Measurements from ENCODE around the gene GLP2R. TPM values are rescaled to one million over a fixed set of nuclear protein-coding genes. Genes with fewer than 3 reads are reported as not detected.

Gene GLP2R
- polyA plus RNA-seq, 4 donors: 0.67 to 3.5 (median 3.2) TPM

- H3K4me1 ChIP-seq (ENCODE audit: control insufficient read depth in 3 of 3, insufficient read depth in 2 of 3, low read depth in 1 of 3, low read length in 2 of 3): no peaks in the 10 kb centered on the region
- DNase-seq (no peak), FAIRE-seq (no peak)
- no peak overlapping the region for H3K4me3 ChIP-seq (ENCODE audit: low read depth in 1 of 3, low read length in 3 of 3)
- H3K9me3 ChIP-seq (ENCODE audit: control insufficient read depth in 2 of 2, insufficient read depth in 1 of 2, low read depth in 1 of 2, low read length in 1 of 2): no peaks in the 10 kb centered on the region
- no peak overlapping the region for H3K27ac ChIP-seq (ENCODE audit: low read depth in 1 of 3, low read length in 2 of 3)
- H3K27me3 ChIP-seq (ENCODE audit: control insufficient read depth in 3 of 3, insufficient read depth in 3 of 3, low read length in 3 of 3): no peaks in the 10 kb centered on the region
- 48 to 74% (median 53%) methylated on average over 5 of the region's 5 CpGs for WGBS, 3 donors
- no peaks in the 10 kb centered on the region for H3K36me3 ChIP-seq (ENCODE audit: control insufficient read depth in 3 of 3, insufficient read depth in 2 of 3, low read depth in 1 of 3, low read length in 3 of 3)
These were observed 24.4 kb downstream of the GLP2R start for GRCh38 chr17:9850151-9850550.

- DNase-seq (no peak), FAIRE-seq (no peak)
- no peak overlapping the region for H3K27ac ChIP-seq (ENCODE audit: low read depth in 1 of 3, low read length in 2 of 3)
- H3K36me3 ChIP-seq (ENCODE audit: control insufficient read depth in 3 of 3, insufficient read depth in 2 of 3, low read depth in 1 of 3, low read length in 3 of 3): no peaks in the 10 kb centered on the region
- peaks cover 0 to 4% (median 0%) of the 10 kb centered on the region in 3 donors for H3K27me3 ChIP-seq (ENCODE audit: control insufficient read depth in 3 of 3, insufficient read depth in 3 of 3, low read length in 3 of 3)
- no peak overlapping the region for H3K4me3 ChIP-seq (ENCODE audit: low read depth in 1 of 3, low read length in 3 of 3)
- no peaks in the 10 kb centered on the region for H3K9me3 ChIP-seq (ENCODE audit: control insufficient read depth in 2 of 2, insufficient read depth in 1 of 2, low read depth in 1 of 2, low read length in 1 of 2)
- H3K4me1 ChIP-seq (ENCODE audit: control insufficient read depth in 3 of 3, insufficient read depth in 2 of 3, low read depth in 1 of 3, low read length in 2 of 3): no peaks in the 10 kb centered on the region
- WGBS, 3 donors: 65 to 80% (median 66%) methylated on average over 5 of the region's 5 CpGs
These were observed 28.5 kb downstream of the GLP2R start for GRCh38 chr17:9854255-9854654.

- FAIRE-seq: no peak
- Histone ChIP-seq H3K4me1 (ENCODE audit: control insufficient read depth in 3 of 3, insufficient read depth in 2 of 3, low read depth in 1 of 3, low read length in 2 of 3) (no peaks in the 10 kb centered on the region), H3K4me3 (ENCODE audit: low read depth in 1 of 3, low read length in 3 of 3) (no peak overlapping the region), H3K27ac (ENCODE audit: low read depth in 1 of 3, low read length in 2 of 3) (no peak overlapping the region), H3K9me3 (ENCODE audit: control insufficient read depth in 2 of 2, insufficient read depth in 1 of 2, low read depth in 1 of 2, low read length in 1 of 2) (peaks cover 0 to 4% of the 10 kb centered on the region in 2 donors), H3K36me3 (ENCODE audit: control insufficient read depth in 3 of 3, insufficient read depth in 2 of 3, low read depth in 1 of 3, low read length in 3 of 3) (no peaks in the 10 kb centered on the region), H3K27me3 (ENCODE audit: control insufficient read depth in 3 of 3, insufficient read depth in 3 of 3, low read length in 3 of 3) (peaks cover 0 to 4% (median 0%) of the 10 kb centered on the region in 3 donors)
- 76 to 87% (median 85%) methylated on average over 4 of the region's 4 CpGs for WGBS, 3 donors
- DNase-seq: no peak
These were observed 29.3 kb downstream of the GLP2R start for GRCh38 chr17:9855036-9855435.

GRCh38 chr17:9859781-9860180 is 34.1 kb downstream of the GLP2R start:
- peaks cover 0 to 5% of the 10 kb centered on the region in 2 donors for H3K9me3 ChIP-seq (ENCODE audit: control insufficient read depth in 2 of 2, insufficient read depth in 1 of 2, low read depth in 1 of 2, low read length in 1 of 2)
- H3K27ac ChIP-seq (ENCODE audit: low read depth in 1 of 3, low read length in 2 of 3): no peak overlapping the region
- 85 to 91% (median 88%) methylated on average over 5 of the region's 5 CpGs for WGBS, 3 donors
- FAIRE-seq (no peak), DNase-seq (no peak)
- H3K36me3 ChIP-seq (ENCODE audit: control insufficient read depth in 3 of 3, insufficient read depth in 2 of 3, low read depth in 1 of 3, low read length in 3 of 3): no peaks in the 10 kb centered on the region
- H3K4me3 ChIP-seq (ENCODE audit: low read depth in 1 of 3, low read length in 3 of 3): no peak overlapping the region
- no peaks in the 10 kb centered on the region for H3K4me1 ChIP-seq (ENCODE audit: control insufficient read depth in 3 of 3, insufficient read depth in 2 of 3, low read depth in 1 of 3, low read length in 2 of 3)
- H3K27me3 ChIP-seq (ENCODE audit: control insufficient read depth in 3 of 3, insufficient read depth in 3 of 3, low read length in 3 of 3): peaks cover 0 to 4% (median 0%) of the 10 kb centered on the region in 3 donors

DNA sequence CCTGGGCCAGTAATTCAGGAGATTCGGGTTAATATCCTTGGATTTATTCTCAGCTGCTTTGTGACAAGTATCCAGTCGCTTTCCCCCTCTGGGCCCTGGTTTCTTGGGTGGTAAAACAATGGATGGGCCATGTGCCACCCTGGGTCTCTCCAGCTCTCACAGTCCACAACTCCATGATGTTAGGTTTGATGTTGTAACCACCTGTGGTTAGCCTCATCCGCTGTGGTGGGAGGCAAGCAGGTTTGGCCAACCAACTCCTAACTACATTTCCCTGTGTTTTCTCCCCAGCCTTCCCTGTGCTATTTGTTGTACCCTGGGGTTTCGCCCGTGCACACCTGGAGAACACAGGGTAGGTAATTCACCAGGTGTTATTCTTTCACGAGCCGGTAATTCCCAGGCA is 35.1 kb downstream of the GLP2R start:
- no peak for DNase-seq
- Histone ChIP-seq H3K27ac (ENCODE audit: low read depth in 1 of 3, low read length in 2 of 3) (no peak overlapping the region), H3K36me3 (ENCODE audit: control insufficient read depth in 3 of 3, insufficient read depth in 2 of 3, low read depth in 1 of 3, low read length in 3 of 3) (no peaks in the 10 kb centered on the region), H3K27me3 (ENCODE audit: control insufficient read depth in 3 of 3, insufficient read depth in 3 of 3, low read length in 3 of 3) (peaks cover 0 to 4% (median 0%) of the 10 kb centered on the region in 3 donors), H3K4me1 (ENCODE audit: control insufficient read depth in 3 of 3, insufficient read depth in 2 of 3, low read depth in 1 of 3, low read length in 2 of 3) (no peaks in the 10 kb centered on the region), H3K9me3 (ENCODE audit: control insufficient read depth in 2 of 2, insufficient read depth in 1 of 2, low read depth in 1 of 2, low read length in 1 of 2) (peaks cover 0 to 5% of the 10 kb centered on the region in 2 donors), H3K4me3 (ENCODE audit: low read depth in 1 of 3, low read length in 3 of 3) (no peak overlapping the region)
- 80 to 92% (median 86%) methylated on average over 7 of the region's 7 CpGs for WGBS, 3 donors
- FAIRE-seq: no peak

GRCh38 chr17:9862220-9862619 is 36.5 kb downstream of the GLP2R start:
- H3K36me3 ChIP-seq (ENCODE audit: control insufficient read depth in 3 of 3, insufficient read depth in 2 of 3, low read depth in 1 of 3, low read length in 3 of 3): no peaks in the 10 kb centered on the region
- 80 to 94% (median 81%) methylated on average over 1 of the region's 1 CpG for WGBS, 3 donors
- no peaks in the 10 kb centered on the region for H3K4me1 ChIP-seq (ENCODE audit: control insufficient read depth in 3 of 3, insufficient read depth in 2 of 3, low read depth in 1 of 3, low read length in 2 of 3)
- no peak overlapping the region for H3K27ac ChIP-seq (ENCODE audit: low read depth in 1 of 3, low read length in 2 of 3)
- DNase-seq (no peak), FAIRE-seq (no peak)
- peaks cover 0 to 2% (median 0%) of the 10 kb centered on the region in 3 donors for H3K27me3 ChIP-seq (ENCODE audit: control insufficient read depth in 3 of 3, insufficient read depth in 3 of 3, low read length in 3 of 3)
- H3K9me3 ChIP-seq (ENCODE audit: control insufficient read depth in 2 of 2, insufficient read depth in 1 of 2, low read depth in 1 of 2, low read length in 1 of 2): peaks cover 0 to 5% of the 10 kb centered on the region in 2 donors
- no peak overlapping the region for H3K4me3 ChIP-seq (ENCODE audit: low read depth in 1 of 3, low read length in 3 of 3)

GRCh38 chr17:9862949-9863348 is 37.2 kb downstream of the GLP2R start:
- Histone ChIP-seq H3K27me3 (ENCODE audit: control insufficient read depth in 3 of 3, insufficient read depth in 3 of 3, low read length in 3 of 3) (no peaks in the 10 kb centered on the region), H3K4me3 (ENCODE audit: low read depth in 1 of 3, low read length in 3 of 3) (no peak overlapping the region), H3K4me1 (ENCODE audit: control insufficient read depth in 3 of 3, insufficient read depth in 2 of 3, low read depth in 1 of 3, low read length in 2 of 3) (no peaks in the 10 kb centered on the region), H3K9me3 (ENCODE audit: control insufficient read depth in 2 of 2, insufficient read depth in 1 of 2, low read depth in 1 of 2, low read length in 1 of 2) (peaks cover 0 to 5% of the 10 kb centered on the region in 2 donors), H3K36me3 (ENCODE audit: control insufficient read depth in 3 of 3, insufficient read depth in 2 of 3, low read depth in 1 of 3, low read length in 3 of 3) (no peaks in the 10 kb centered on the region), H3K27ac (ENCODE audit: low read depth in 1 of 3, low read length in 2 of 3) (no peak overlapping the region)
- DNase-seq (no peak), FAIRE-seq (no peak)
- 54 to 70% (median 58%) methylated on average over 4 of the region's 4 CpGs for WGBS, 3 donors

DNA sequence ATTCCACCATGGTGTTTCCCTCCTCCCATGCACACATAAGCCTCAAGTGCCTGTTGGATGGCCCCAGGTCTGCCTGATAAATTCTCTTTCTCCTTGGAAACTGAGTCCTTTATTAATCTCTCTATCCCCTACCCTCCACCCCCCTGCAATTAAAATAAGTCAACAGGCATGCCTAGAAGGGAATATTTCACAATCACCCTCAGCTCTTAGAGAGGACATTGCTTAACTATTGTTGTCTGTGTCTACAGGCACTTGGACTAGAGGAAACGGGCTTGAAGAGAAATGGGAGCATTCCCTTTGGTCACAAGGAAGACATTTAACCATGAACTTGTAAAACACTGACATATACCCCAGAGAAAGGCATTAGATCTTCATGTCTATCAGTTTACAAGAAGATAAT is 39.9 kb downstream of the GLP2R start:
- Histone ChIP-seq H3K9me3 (ENCODE audit: control insufficient read depth in 2 of 2, insufficient read depth in 1 of 2, low read depth in 1 of 2, low read length in 1 of 2) (no peaks in the 10 kb centered on the region), H3K36me3 (ENCODE audit: control insufficient read depth in 3 of 3, insufficient read depth in 2 of 3, low read depth in 1 of 3, low read length in 3 of 3) (no peaks in the 10 kb centered on the region), H3K4me3 (ENCODE audit: low read depth in 1 of 3, low read length in 3 of 3) (no peak overlapping the region), H3K4me1 (ENCODE audit: control insufficient read depth in 3 of 3, insufficient read depth in 2 of 3, low read depth in 1 of 3, low read length in 2 of 3) (no peaks in the 10 kb centered on the region), H3K27me3 (ENCODE audit: control insufficient read depth in 3 of 3, insufficient read depth in 3 of 3, low read length in 3 of 3) (no peaks in the 10 kb centered on the region), H3K27ac (ENCODE audit: low read depth in 1 of 3, low read length in 2 of 3) (no peak overlapping the region)
- 10 to 33% (median 10%) methylated on average over 1 of the region's 1 CpG for WGBS, 3 donors
- no peak for FAIRE-seq
- DNase-seq: no peak

DNA sequence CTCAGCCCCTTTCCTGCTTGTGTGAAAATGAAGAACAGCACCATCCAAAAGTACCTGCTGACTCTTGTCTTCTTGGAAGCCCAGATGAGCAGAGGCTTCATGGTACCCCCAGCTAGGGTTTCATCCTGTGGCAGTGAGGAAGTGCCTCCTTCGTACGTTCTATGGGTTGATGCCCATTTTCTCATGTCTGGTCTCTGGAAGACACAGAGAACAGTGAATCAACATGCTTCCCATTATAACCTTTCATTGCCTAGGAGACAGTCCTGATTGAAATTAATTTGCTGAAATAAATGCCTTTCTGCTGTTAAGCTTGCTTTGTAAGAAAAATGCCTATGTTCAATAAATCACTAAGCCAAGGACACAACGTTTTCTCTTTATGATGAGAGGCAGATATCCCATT is 42.8 kb downstream of the GLP2R start:
- H3K27ac ChIP-seq (ENCODE audit: low read depth in 1 of 3, low read length in 2 of 3): no peak overlapping the region
- H3K36me3 ChIP-seq (ENCODE audit: control insufficient read depth in 3 of 3, insufficient read depth in 2 of 3, low read depth in 1 of 3, low read length in 3 of 3): no peaks in the 10 kb centered on the region
- H3K27me3 ChIP-seq (ENCODE audit: control insufficient read depth in 3 of 3, insufficient read depth in 3 of 3, low read length in 3 of 3): no peaks in the 10 kb centered on the region
- DNase-seq: no peak
- FAIRE-seq: no peak
- no peaks in the 10 kb centered on the region for H3K9me3 ChIP-seq (ENCODE audit: control insufficient read depth in 2 of 2, insufficient read depth in 1 of 2, low read depth in 1 of 2, low read length in 1 of 2)
- 73 to 78% (median 74%) methylated on average over 3 of the region's 3 CpGs for WGBS, 3 donors
- no peaks in the 10 kb centered on the region for H3K4me1 ChIP-seq (ENCODE audit: control insufficient read depth in 3 of 3, insufficient read depth in 2 of 3, low read depth in 1 of 3, low read length in 2 of 3)
- H3K4me3 ChIP-seq (ENCODE audit: low read depth in 1 of 3, low read length in 3 of 3): no peak overlapping the region
